GM12891 (cell line): ENCODE data around the gene PPP1R14C.

ENCODE experiments used
- DNase-seq: peaks from one replicate; pipeline ENCODE4 v3.0.0; 2011; ENCODE audit warnings: low spot score; ENCODE audit not compliant: insufficient read length
- FAIRE-seq: peaks from 2 replicates; lab custom pipeline; 2011; peaks lifted over from hg19 to GRCh38; lab: Jason Lieb, UNC
- PAX5 ChIP-seq: IDR thresholded peaks from 2 replicates; pipeline ENCODE4 v1.6.1; 2011; ENCODE audit warnings: low read length, moderate library complexity, mild to moderate bottlenecking; ENCODE audit not compliant: insufficient read depth, severe bottlenecking
- POLR2A ChIP-seq: IDR thresholded peaks from 2 replicates; pipeline ENCODE4 v1.6.1; 2011; ENCODE audit warnings: low read depth, low read length, control low read depth
- POLR2AphosphoS5 ChIP-seq: IDR thresholded peaks from 2 replicates; pipeline ENCODE4 v1.6.1; 2011; ENCODE audit warnings: low read depth, low read length, control low read depth
- POU2F2 ChIP-seq: IDR thresholded peaks from 2 replicates; pipeline ENCODE4 v1.6.1; 2011; ENCODE audit warnings: low read depth, mild to moderate bottlenecking, control low read depth, low read length, moderate library complexity
- SPI1 ChIP-seq: IDR thresholded peaks from 2 replicates; pipeline ENCODE4 v1.6.1; 2011; ENCODE audit warnings: low read depth, low read length, control low read depth
- TAF1 ChIP-seq: IDR thresholded peaks from 2 replicates; pipeline ENCODE4 v1.6.1; 2011; ENCODE audit warnings: low read depth, low read length, control low read depth

PPP1R14C gene

DNA sequence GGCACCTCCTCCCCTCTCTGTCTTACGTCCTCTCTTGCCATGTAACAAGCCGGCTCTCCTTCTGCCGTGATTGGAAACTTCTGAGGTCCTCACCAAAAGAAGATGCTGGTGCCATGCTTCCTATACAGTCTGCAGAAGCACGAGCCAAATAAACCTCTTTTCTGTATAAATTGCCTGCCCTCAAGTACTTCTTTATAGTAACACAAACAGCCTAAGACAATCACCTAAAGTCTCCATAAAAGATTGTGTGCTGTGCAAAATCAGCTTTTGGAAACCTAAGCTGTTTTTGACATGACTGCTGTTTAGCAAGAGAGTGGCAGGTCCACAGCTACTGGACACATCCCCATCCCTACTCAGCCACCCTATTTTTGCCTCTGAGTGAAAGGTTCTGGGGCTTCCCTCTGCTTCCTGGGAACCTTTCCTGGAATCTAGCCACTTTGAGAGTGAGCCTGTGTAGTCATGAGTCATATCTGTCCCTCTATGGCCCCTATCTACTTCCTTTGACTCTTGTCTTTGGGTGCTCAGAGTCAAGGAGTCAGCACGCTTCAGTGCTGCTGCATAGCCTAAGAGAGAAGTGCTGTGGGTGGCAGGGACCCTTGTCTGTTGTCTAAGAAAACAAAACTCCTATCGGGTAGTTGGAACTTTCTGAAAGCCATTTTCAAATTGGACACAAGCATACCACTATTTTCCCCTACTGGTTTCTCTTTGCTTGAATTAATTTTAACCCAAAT lies 110.0 kb downstream of the PPP1R14C start:
- TF ChIP-seq POU2F2 (no peak), POLR2AphosphoS5 (no peak), TAF1 (no peak), SPI1 (no peak), PAX5 (no peak), POLR2A (no peak)

DNA sequence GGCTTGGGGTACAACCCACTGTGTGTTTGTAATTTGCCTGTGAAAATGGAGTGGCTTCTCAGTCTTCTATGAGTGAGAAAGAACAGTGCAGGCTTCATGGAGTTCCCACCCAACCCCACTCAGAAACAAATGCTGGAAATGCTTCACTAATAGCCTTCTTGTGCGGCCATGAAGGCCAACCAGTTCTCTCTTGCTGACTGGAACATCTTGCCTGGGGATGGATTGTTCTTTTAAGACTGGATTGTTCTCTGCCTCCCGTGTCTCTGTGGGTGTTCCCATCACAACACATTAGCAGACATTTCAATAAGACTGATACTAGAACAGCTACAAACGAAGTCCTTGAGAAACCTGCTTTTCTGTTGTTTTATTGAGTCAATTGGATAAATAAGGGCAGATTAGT lies 110.6 kb downstream of the PPP1R14C start:
- DNase-seq, result no peak
- TF ChIP-seq TAF1 (no peak), POLR2AphosphoS5 (no peak), SPI1 (no peak), PAX5 (no peak), POLR2A (no peak)
- no peak for FAIRE-seq

More for the DNA sequence above, 110.0 kb downstream of the PPP1R14C start:
- DNase-seq (no peak), FAIRE-seq (no peak)

DNA sequence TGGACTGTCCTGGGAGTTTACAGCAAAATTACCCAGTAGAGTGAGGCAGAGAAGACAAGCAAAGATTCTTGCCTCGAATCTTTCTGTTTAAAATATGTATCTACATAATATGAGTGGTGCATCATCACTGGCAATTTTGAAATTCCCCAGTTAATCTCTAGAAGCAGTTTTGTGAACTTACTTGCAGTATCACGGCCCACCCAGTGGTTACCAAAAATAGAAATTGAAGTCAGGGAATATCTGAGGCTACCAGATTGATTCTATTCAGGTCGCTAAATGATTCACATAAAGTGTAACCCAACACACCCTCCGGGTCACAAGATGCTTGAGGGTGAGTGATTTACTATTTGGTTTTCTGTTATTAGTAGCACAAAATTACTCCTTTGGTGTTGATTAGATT lies 111.9 kb downstream of the PPP1R14C start:
- TF ChIP-seq SPI1, result no peak
- no peak for TF ChIP-seq POU2F2
- TF ChIP-seq TAF1, result no peak
- no peak for TF ChIP-seq PAX5
- no peak for TF ChIP-seq POLR2AphosphoS5
- no peak for TF ChIP-seq POLR2A
- no peak for FAIRE-seq
- no peak for DNase-seq

DNA sequence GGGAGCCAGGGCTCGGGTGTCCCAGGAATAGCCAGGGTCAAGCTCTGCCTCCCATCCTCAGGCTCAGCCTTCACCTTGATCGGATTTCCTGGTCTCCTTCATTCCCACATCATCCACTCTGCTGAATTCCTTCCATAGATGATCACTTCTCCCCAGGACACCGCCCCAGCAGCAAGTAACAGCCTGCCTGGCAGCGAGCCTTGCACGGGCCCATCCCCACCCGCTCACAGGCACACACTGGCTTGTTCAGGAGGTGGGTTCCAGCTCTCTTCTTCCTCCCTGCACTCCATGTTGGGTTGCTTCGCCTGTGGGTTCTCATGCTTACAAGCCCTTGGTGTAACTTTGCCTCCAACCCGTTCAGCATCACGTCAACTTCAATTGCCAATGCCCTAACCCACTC lies 113.0 kb downstream of the PPP1R14C start:
- DNase-seq, result no peak
- TF ChIP-seq POLR2AphosphoS5, result no peak
- no peak for TF ChIP-seq POU2F2
- TF ChIP-seq TAF1, result no peak
- no peak for TF ChIP-seq PAX5
- TF ChIP-seq SPI1, result no peak
- TF ChIP-seq POLR2A, result no peak
- no peak for FAIRE-seq

DNA sequence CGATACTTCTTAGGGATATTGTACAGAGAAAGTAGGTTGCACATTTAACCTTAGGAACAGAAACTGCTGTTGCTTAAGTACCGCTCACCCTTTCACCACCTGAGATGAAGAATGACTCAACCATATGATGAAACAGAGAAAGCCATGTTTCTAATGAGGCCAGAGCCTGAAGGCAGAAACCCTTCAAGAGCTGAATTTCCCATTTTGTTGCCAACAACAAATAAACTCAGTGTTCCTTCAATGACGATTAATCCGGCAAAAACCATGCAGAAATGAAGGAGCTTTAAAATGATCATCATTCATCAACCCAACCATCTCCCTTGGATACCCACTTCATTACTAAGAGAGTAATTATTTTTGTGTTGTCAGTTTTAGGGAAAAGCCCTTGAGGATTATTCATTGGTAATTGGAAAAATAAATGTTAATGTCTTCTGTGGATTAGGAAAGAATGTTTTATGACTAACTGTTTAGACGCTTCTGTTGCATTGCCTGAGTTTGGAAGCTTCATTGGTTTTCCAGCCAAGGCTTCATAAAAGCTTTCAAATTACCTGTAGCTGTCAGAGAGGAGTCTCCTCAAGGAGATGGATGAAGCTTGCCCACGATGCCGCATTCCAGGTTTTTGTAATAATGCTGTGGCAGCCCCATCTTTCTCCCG lies 113.9 kb downstream of the PPP1R14C start:
- no peak for FAIRE-seq

DNA sequence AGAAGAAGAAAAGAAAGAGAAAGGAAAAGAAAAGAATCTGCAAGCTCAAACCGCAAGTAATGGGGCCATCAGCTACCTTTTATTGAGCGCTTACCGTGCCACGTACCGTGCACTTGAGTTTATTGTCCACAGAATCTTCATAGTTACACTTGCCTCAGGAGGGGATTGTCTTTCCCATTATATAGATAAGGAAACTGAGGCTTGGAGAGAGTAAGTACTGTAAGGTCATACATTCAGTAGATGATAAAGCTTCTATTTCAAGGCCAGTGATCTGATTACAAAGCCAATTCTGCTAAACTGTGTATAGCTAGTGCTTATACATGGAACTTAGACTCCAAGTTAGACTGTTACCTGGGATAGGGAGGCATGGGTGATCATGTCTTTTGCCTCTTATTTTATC lies 115.5 kb downstream of the PPP1R14C start:
- no peak for TF ChIP-seq POLR2A
- no peak for TF ChIP-seq POLR2AphosphoS5
- no peak for TF ChIP-seq PAX5
- no peak for FAIRE-seq
- no peak for DNase-seq

More for the DNA sequence above, 113.9 kb downstream of the PPP1R14C start:
- no peak for DNase-seq
- no peak for TF ChIP-seq PAX5

DNA sequence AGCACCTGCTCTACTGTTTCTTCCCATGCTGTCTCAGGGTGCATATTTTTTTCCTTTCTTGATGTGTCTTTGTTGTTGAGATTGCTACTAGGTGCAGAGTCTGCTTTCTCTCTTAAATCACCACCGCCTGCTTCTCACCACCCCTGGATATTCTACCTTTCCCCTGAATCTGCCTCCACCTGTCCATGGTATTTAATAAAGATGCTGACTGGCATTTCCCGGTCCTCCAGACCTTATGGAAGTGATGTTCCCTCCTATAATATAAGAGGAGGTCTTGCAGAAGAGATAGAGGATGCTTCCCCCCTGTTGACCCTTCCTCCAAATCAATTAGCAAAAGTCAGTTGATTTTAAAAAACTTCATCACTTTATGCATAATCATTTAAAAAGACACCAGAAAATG lies 118.1 kb downstream of the PPP1R14C start:
- no peak for FAIRE-seq
- no peak for DNase-seq
- TF ChIP-seq POU2F2, result no peak
- no peak for TF ChIP-seq POLR2A
- no peak for TF ChIP-seq PAX5
- TF ChIP-seq POLR2AphosphoS5, result no peak
- TF ChIP-seq SPI1, result no peak
- TF ChIP-seq TAF1, result no peak

DNA sequence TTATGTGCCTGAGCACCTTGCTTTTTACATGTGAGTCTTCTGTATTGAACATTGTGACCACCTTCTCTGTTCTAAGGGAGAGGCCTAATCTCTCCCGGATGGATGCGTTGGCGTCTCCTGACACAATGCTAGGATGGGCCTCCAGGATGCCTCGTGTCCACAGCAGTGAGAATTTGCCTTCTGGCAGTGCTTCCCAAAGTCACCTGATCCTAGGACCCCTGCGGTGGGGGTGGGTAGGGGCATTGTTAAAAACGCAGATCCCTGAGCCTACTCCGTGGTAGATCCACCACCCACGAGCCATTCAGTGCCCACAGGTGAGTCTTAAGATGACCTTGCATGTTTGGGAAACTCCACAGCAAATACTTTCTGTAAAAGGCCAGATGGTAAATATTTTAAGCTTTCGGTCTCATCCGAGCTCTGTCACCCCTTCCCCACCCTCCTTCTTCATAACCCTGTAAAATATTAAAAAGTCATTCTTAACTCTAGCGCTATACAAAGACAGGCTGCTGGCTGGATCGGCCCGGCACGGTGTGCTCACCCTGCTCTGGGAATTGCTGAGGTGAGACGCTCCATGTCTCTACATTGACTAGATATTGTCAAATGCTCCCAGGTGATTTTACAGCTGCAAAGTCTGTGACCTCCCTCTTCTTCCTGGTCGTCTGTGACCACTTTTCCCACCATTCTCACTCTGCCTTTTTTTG lies 119.3 kb downstream of the PPP1R14C start:
- DNase-seq (no peak), FAIRE-seq (no peak)
- TF ChIP-seq POLR2AphosphoS5 (no peak), POLR2A (no peak), SPI1 (no peak), TAF1 (no peak), PAX5 (no peak), POU2F2 (no peak)

DNA sequence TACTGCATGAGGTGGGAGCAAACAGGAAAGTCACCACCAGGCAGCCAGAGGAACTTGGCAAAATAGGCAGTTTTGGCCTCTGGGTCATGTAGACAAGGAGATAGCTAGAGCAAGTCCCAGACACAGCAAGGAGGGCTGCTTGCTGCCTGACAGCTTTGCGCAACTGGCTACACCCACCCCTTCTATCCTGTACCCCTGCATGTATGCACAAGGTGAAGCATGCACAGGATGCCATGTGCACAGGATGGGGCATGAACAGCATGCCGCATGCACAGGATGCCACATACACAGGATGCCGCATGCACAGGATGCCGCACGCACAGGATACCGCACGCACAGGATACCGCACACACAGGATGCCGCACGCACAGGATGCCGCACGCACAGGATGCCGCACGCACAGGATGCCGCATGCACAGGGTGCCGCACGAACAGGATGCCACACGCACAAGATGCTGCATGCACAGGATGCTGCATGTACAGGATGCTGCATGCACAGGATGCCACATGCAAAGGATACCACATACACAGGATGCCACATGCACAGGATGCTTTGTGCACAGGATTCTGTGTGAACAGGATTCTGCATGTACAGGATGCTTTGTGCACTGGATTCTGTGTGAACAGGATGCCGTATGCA lies 121.0 kb downstream of the PPP1R14C start:
- FAIRE-seq, result no peak
- DNase-seq, result no peak
- TF ChIP-seq POLR2AphosphoS5 (no peak), PAX5 (no peak), POU2F2 (peak; percentile 66; the same call in 1 of the 2 replicates), POLR2A (no peak)
